Measurements from ENCODE around the gene PTPRE. TPM values are rescaled to one million over a fixed set of nuclear protein-coding genes. Genes with fewer than 3 reads are reported as not detected.

The PTPRE gene
- total and polyA plus RNA-seq, 2 of the 4 experiments (the other 2 are of a cell fraction) = 0.34 to 0.54 TPM

GRCh38 chr10:128053356-128053755, 146.5 kb downstream of the PTPRE start:
- intact Hi-C loops (cut with micrococcal nuclease) = no loop called here
- 90% methylated on average over 2 of the region's 7 CpGs; no CpG with 5 or more reads in 1 of the 2 experiments for WGBS, 2 experiments (ENCODE audit: extremely low coverage in 2 of 2, insufficient read length in 1 of 2)
- BruUV-seq (replicated peaks) = no TSS peak

More at GRCh38 chr10:128053356-128053755, 146.5 kb downstream of the PTPRE start:
- Histone ChIP-seq H3K79me1 (ENCODE audit: low read depth in 1 of 2, low read length in 2 of 2) (no peaks in the 10 kb centered on the region), H2BK120ac (ENCODE audit: low read depth, low read length) (no peak overlapping the region), H2AK9ac (replicated peaks; ENCODE audit: low read depth, low read length, poor library complexity) (no peak overlapping the region), H2BK15ac (ENCODE audit: low read depth, low read length) (no peak overlapping the region), H3K36me3 (ENCODE audit: control insufficient read depth, insufficient read depth, low read length) (no peaks in the 10 kb centered on the region), H3K27me3 (ENCODE audit: control insufficient read depth, insufficient read depth, low read length) (no peaks in the 10 kb centered on the region), H3K14ac (replicated peaks; ENCODE audit: low read depth, low read length) (no peak overlapping the region), H3K18ac (ENCODE audit: low read depth, low read length) (no peak overlapping the region), H2BK20ac (ENCODE audit: low read depth, low read length) (no peak overlapping the region), H3K4me2 (ENCODE audit: low read depth, low read length) (no peak overlapping the region), H3K9ac (ENCODE audit: low read depth, low read length) (no peak overlapping the region), H2AK5ac (ENCODE audit: low read depth, low read length) (no peak overlapping the region), H4K8ac (ENCODE audit: low read depth in 2 of 2, low read length in 2 of 2) (no peak overlapping the region), H3K56ac (ENCODE audit: extremely low read depth, insufficient read depth, low read length) (no peak overlapping the region), H4K5ac (ENCODE audit: low read depth, low read length) (no peak overlapping the region), H4K91ac (ENCODE audit: insufficient read depth, low read depth, low read length) (no peak overlapping the region), H3K9me3 (ENCODE audit: control insufficient read depth, insufficient read depth, low read length) (no peaks in the 10 kb centered on the region), H3K23ac (ENCODE audit: low read depth, low read length) (no peak overlapping the region), H3K27ac (ENCODE audit: insufficient read depth, low read length) (no peak overlapping the region), H3K4me1 (ENCODE audit: control insufficient read depth, insufficient read depth, low read length) (no peaks in the 10 kb centered on the region), H4K20me1 (ENCODE audit: insufficient read depth, low read length) (no peaks in the 10 kb centered on the region), H3K4me3 (ENCODE audit: insufficient read depth, low read depth, low read length) (no peak overlapping the region), H3K4ac (ENCODE audit: low read depth, low read length) (no peak overlapping the region), H2AFZ (replicated peaks; ENCODE audit: low read length, poor library complexity) (no peak overlapping the region), H2BK5ac (ENCODE audit: low read depth, low read length, poor library complexity, severe bottlenecking) (no peak overlapping the region), H3K9me1 (ENCODE audit: insufficient read depth, low read length) (no peaks in the 10 kb centered on the region)
- in situ Hi-C loops (cut with MboI; ENCODE audit: low sequenced_read_pairs) (no loop called here), dilution Hi-C loops (cut with HindIII; ENCODE audit: low sequenced_read_pairs, unreplicated experiment) (no loop called here)
- ATAC-seq (ENCODE audit: low read depth) (no peak), DNase-seq (no peak)
- CTCF ChIA-PET = interaction anchor here (1.2 kb wide), 1 partner anchor 18 kb away, joined by 3 read pairs; no protein-coding TSS in a partner anchor
- TF ChIP-seq CTCF (conservative IDR thresholded peaks at IDR 0.05; ENCODE audit: low read depth, low read length) (no peak), USF2 (IDR thresholded peaks at IDR 0.05; ENCODE audit: low read depth, low read length) (no peak), CEBPB (IDR thresholded peaks at IDR 0.05; ENCODE audit: low read depth, low read length) (no peak), MAFK (IDR thresholded peaks at IDR 0.05; ENCODE audit: low read depth, low read length) (no peak), POLR2A (IDR thresholded peaks at IDR 0.05; ENCODE audit: low read depth, low read length) (no peak), SMC3 (IDR thresholded peaks at IDR 0.05; ENCODE audit: low read depth, low read length) (no peak), RFX5 (IDR thresholded peaks at IDR 0.05; ENCODE audit: low read depth, low read length) (no peak), BHLHE40 (IDR thresholded peaks at IDR 0.05; ENCODE audit: low read depth, low read length) (no peak), MAZ (IDR thresholded peaks at IDR 0.05; ENCODE audit: borderline replicate concordance, low read depth, low read length) (no peak), FOS (IDR thresholded peaks at IDR 0.05; ENCODE audit: low read depth, low read length) (no peak), RCOR1 (IDR thresholded peaks at IDR 0.05; ENCODE audit: insufficient replicate concordance, low read length) (no peak), MXI1 (IDR thresholded peaks at IDR 0.05; ENCODE audit: borderline replicate concordance, low read depth, low read length) (no peak), ELK1 (IDR thresholded peaks at IDR 0.05; ENCODE audit: borderline replicate concordance, low read depth, low read length) (no peak), CHD1 (IDR thresholded peaks at IDR 0.05; ENCODE audit: low read depth, low read length) (no peak), RAD21 (IDR thresholded peaks at IDR 0.05; ENCODE audit: low read length) (no peak), NFE2L2 (IDR thresholded peaks at IDR 0.05; ENCODE audit: low read depth, low read length) (no peak)
- POLR2A ChIA-PET (ENCODE audit: unreplicated experiment) = no interaction called here
